Measurements from ENCODE around the gene LAMA3.

LAMA3 gene

GRCh38 chr18:23885750-23886149 lies 196.5 kb downstream of the LAMA3 start:
- Histone ChIP-seq H3K36me3 (ENCODE audit: control insufficient read depth in 5 of 5, insufficient read depth in 5 of 5, low read length in 5 of 5) (peaks cover 0 to 5% (median 0%) of the 10 kb centered on the region in 5 donors), H3K9ac (ENCODE audit: low read length in 5 of 5) (no peak overlapping the region), H3K27ac (ENCODE audit: low read depth, low read length) (no peak overlapping the region), H3K4me3 (ENCODE audit: low read depth in 1 of 5, low read length in 5 of 5) (no peak overlapping the region), H3K9me3 (ENCODE audit: control insufficient read depth in 5 of 5, low read length in 5 of 5) (no peaks in the 10 kb centered on the region), H3K27me3 (ENCODE audit: control insufficient read depth in 5 of 5, insufficient read depth in 4 of 5, low read length in 5 of 5) (no peaks in the 10 kb centered on the region), H3K4me1 (ENCODE audit: control insufficient read depth in 5 of 5, insufficient read depth in 5 of 5, low read length in 5 of 5) (peaks cover 0 to 23% (median 9%) of the 10 kb centered on the region in 5 donors)

GRCh38 chr18:23887035-23887434 lies 197.8 kb downstream of the LAMA3 start:
- H3K27me3 ChIP-seq (ENCODE audit: control insufficient read depth in 5 of 5, insufficient read depth in 4 of 5, low read length in 5 of 5): no peaks in the 10 kb centered on the region
- H3K4me3 ChIP-seq (ENCODE audit: low read depth in 1 of 5, low read length in 5 of 5): no peak overlapping the region
- no peak overlapping the region for H3K9ac ChIP-seq (ENCODE audit: low read length in 5 of 5)
- H3K36me3 ChIP-seq (ENCODE audit: control insufficient read depth in 5 of 5, insufficient read depth in 5 of 5, low read length in 5 of 5): peaks cover 0 to 3% (median 0%) of the 10 kb centered on the region in 5 donors
- H3K27ac ChIP-seq (ENCODE audit: low read depth, low read length): no peak overlapping the region
- H3K4me1 ChIP-seq (ENCODE audit: control insufficient read depth in 5 of 5, insufficient read depth in 5 of 5, low read length in 5 of 5): peaks cover 0 to 23% (median 9%) of the 10 kb centered on the region in 5 donors
- H3K9me3 ChIP-seq (ENCODE audit: control insufficient read depth in 5 of 5, low read length in 5 of 5): no peaks in the 10 kb centered on the region

GRCh38 chr18:23887493-23887892 lies 198.2 kb downstream of the LAMA3 start:
- Histone ChIP-seq H3K4me1 (ENCODE audit: control insufficient read depth in 5 of 5, insufficient read depth in 5 of 5, low read length in 5 of 5) (peaks cover 0 to 23% (median 9%) of the 10 kb centered on the region in 5 donors), H3K36me3 (ENCODE audit: control insufficient read depth in 5 of 5, insufficient read depth in 5 of 5, low read length in 5 of 5) (peaks cover 0 to 3% (median 0%) of the 10 kb centered on the region in 5 donors), H3K9me3 (ENCODE audit: control insufficient read depth in 5 of 5, low read length in 5 of 5) (no peaks in the 10 kb centered on the region), H3K27ac (ENCODE audit: low read depth, low read length) (no peak overlapping the region), H3K27me3 (ENCODE audit: control insufficient read depth in 5 of 5, insufficient read depth in 4 of 5, low read length in 5 of 5) (no peaks in the 10 kb centered on the region), H3K9ac (ENCODE audit: low read length in 5 of 5) (no peak overlapping the region), H3K4me3 (ENCODE audit: low read depth in 1 of 5, low read length in 5 of 5) (no peak overlapping the region)

- no peak overlapping the region for H3K4me3 ChIP-seq (ENCODE audit: low read depth in 1 of 5, low read length in 5 of 5)
- H3K9me3 ChIP-seq (ENCODE audit: control insufficient read depth in 5 of 5, low read length in 5 of 5): no peaks in the 10 kb centered on the region
- H3K27ac ChIP-seq (ENCODE audit: low read depth, low read length): no peak overlapping the region
- H3K36me3 ChIP-seq (ENCODE audit: control insufficient read depth in 5 of 5, insufficient read depth in 5 of 5, low read length in 5 of 5): peaks cover 0 to 3% (median 0%) of the 10 kb centered on the region in 5 donors
- no peaks in the 10 kb centered on the region for H3K27me3 ChIP-seq (ENCODE audit: control insufficient read depth in 5 of 5, insufficient read depth in 4 of 5, low read length in 5 of 5)
- H3K9ac ChIP-seq (ENCODE audit: low read length in 5 of 5): no peak overlapping the region
- H3K4me1 ChIP-seq (ENCODE audit: control insufficient read depth in 5 of 5, insufficient read depth in 5 of 5, low read length in 5 of 5): peaks cover 0 to 12% (median 9%) of the 10 kb centered on the region in 5 donors
These were observed 199.6 kb downstream of the LAMA3 start for GRCh38 chr18:23888881-23889280.

- H3K9ac ChIP-seq (ENCODE audit: low read length in 5 of 5): no peak overlapping the region
- H3K27ac ChIP-seq (ENCODE audit: low read depth, low read length): no peak overlapping the region
- no peaks in the 10 kb centered on the region for H3K27me3 ChIP-seq (ENCODE audit: control insufficient read depth in 5 of 5, insufficient read depth in 4 of 5, low read length in 5 of 5)
- H3K36me3 ChIP-seq (ENCODE audit: control insufficient read depth in 5 of 5, insufficient read depth in 5 of 5, low read length in 5 of 5): peaks cover 0 to 5% (median 3%) of the 10 kb centered on the region in 5 donors
- peaks cover 0 to 2% (median 2%) of the 10 kb centered on the region in 5 donors for H3K4me1 ChIP-seq (ENCODE audit: control insufficient read depth in 5 of 5, insufficient read depth in 5 of 5, low read length in 5 of 5)
- no peaks in the 10 kb centered on the region for H3K9me3 ChIP-seq (ENCODE audit: control insufficient read depth in 5 of 5, low read length in 5 of 5)
- H3K4me3 ChIP-seq (ENCODE audit: low read depth in 1 of 5, low read length in 5 of 5): no peak overlapping the region
These were observed 200.7 kb downstream of the LAMA3 start for GRCh38 chr18:23889907-23890306.

GRCh38 chr18:23890589-23890988 lies 201.3 kb downstream of the LAMA3 start:
- H3K27ac ChIP-seq (ENCODE audit: low read depth, low read length): no peak overlapping the region
- no peak overlapping the region for H3K9ac ChIP-seq (ENCODE audit: low read length in 5 of 5)
- no peaks in the 10 kb centered on the region for H3K9me3 ChIP-seq (ENCODE audit: control insufficient read depth in 5 of 5, low read length in 5 of 5)
- H3K27me3 ChIP-seq (ENCODE audit: control insufficient read depth in 5 of 5, insufficient read depth in 4 of 5, low read length in 5 of 5): no peaks in the 10 kb centered on the region
- no peak overlapping the region for H3K4me3 ChIP-seq (ENCODE audit: low read depth in 1 of 5, low read length in 5 of 5)
- peaks cover 0 to 6% (median 3%) of the 10 kb centered on the region in 5 donors for H3K36me3 ChIP-seq (ENCODE audit: control insufficient read depth in 5 of 5, insufficient read depth in 5 of 5, low read length in 5 of 5)
- H3K4me1 ChIP-seq (ENCODE audit: control insufficient read depth in 5 of 5, insufficient read depth in 5 of 5, low read length in 5 of 5): no peaks in the 10 kb centered on the region

GRCh38 chr18:23893653-23894052 lies 204.4 kb downstream of the LAMA3 start:
- Histone ChIP-seq H3K4me1 (ENCODE audit: control insufficient read depth in 5 of 5, insufficient read depth in 5 of 5, low read length in 5 of 5) (no peaks in the 10 kb centered on the region), H3K36me3 (ENCODE audit: control insufficient read depth in 5 of 5, insufficient read depth in 5 of 5, low read length in 5 of 5) (peaks cover 0 to 6% (median 3%) of the 10 kb centered on the region in 5 donors), H3K9me3 (ENCODE audit: control insufficient read depth in 5 of 5, low read length in 5 of 5) (no peaks in the 10 kb centered on the region), H3K27ac (ENCODE audit: low read depth, low read length) (no peak overlapping the region), H3K4me3 (ENCODE audit: low read depth in 1 of 5, low read length in 5 of 5) (no peak overlapping the region), H3K9ac (ENCODE audit: low read length in 5 of 5) (no peak overlapping the region), H3K27me3 (ENCODE audit: control insufficient read depth in 5 of 5, insufficient read depth in 4 of 5, low read length in 5 of 5) (no peaks in the 10 kb centered on the region)

GRCh38 chr18:23894661-23895175 lies 205.5 kb downstream of the LAMA3 start:
- Histone ChIP-seq H3K9ac (ENCODE audit: low read length in 5 of 5) (no peak overlapping the region), H3K27ac (ENCODE audit: low read depth, low read length) (no peak overlapping the region), H3K27me3 (ENCODE audit: control insufficient read depth in 5 of 5, insufficient read depth in 4 of 5, low read length in 5 of 5) (no peaks in the 10 kb centered on the region), H3K4me3 (ENCODE audit: low read depth in 1 of 5, low read length in 5 of 5) (no peak overlapping the region), H3K4me1 (ENCODE audit: control insufficient read depth in 5 of 5, insufficient read depth in 5 of 5, low read length in 5 of 5) (no peaks in the 10 kb centered on the region), H3K36me3 (ENCODE audit: control insufficient read depth in 5 of 5, insufficient read depth in 5 of 5, low read length in 5 of 5) (peaks cover 0 to 12% (median 3%) of the 10 kb centered on the region in 5 donors), H3K9me3 (ENCODE audit: control insufficient read depth in 5 of 5, low read length in 5 of 5) (no peaks in the 10 kb centered on the region)

GRCh38 chr18:23897291-23897690 lies 208.0 kb downstream of the LAMA3 start:
- H3K9ac ChIP-seq (ENCODE audit: low read length in 5 of 5): no peak overlapping the region
- no peaks in the 10 kb centered on the region for H3K9me3 ChIP-seq (ENCODE audit: control insufficient read depth in 5 of 5, low read length in 5 of 5)
- peaks cover 0 to 8% (median 0%) of the 10 kb centered on the region in 5 donors for H3K4me1 ChIP-seq (ENCODE audit: control insufficient read depth in 5 of 5, insufficient read depth in 5 of 5, low read length in 5 of 5)
- no peak overlapping the region for H3K4me3 ChIP-seq (ENCODE audit: low read depth in 1 of 5, low read length in 5 of 5)
- H3K36me3 ChIP-seq (ENCODE audit: control insufficient read depth in 5 of 5, insufficient read depth in 5 of 5, low read length in 5 of 5): peaks cover 0 to 12% (median 0%) of the 10 kb centered on the region in 5 donors
- H3K27ac ChIP-seq (ENCODE audit: low read depth, low read length): no peak overlapping the region
- no peaks in the 10 kb centered on the region for H3K27me3 ChIP-seq (ENCODE audit: control insufficient read depth in 5 of 5, insufficient read depth in 4 of 5, low read length in 5 of 5)

- no peak overlapping the region for H3K9ac ChIP-seq (ENCODE audit: low read length in 5 of 5)
- no peak overlapping the region for H3K27ac ChIP-seq (ENCODE audit: low read depth, low read length)
- no peaks in the 10 kb centered on the region for H3K27me3 ChIP-seq (ENCODE audit: control insufficient read depth in 5 of 5, insufficient read depth in 4 of 5, low read length in 5 of 5)
- H3K4me3 ChIP-seq (ENCODE audit: low read depth in 1 of 5, low read length in 5 of 5): no peak overlapping the region
- no peaks in the 10 kb centered on the region for H3K9me3 ChIP-seq (ENCODE audit: control insufficient read depth in 5 of 5, low read length in 5 of 5)
- peaks cover 0 to 12% (median 0%) of the 10 kb centered on the region in 5 donors for H3K36me3 ChIP-seq (ENCODE audit: control insufficient read depth in 5 of 5, insufficient read depth in 5 of 5, low read length in 5 of 5)
- H3K4me1 ChIP-seq (ENCODE audit: control insufficient read depth in 5 of 5, insufficient read depth in 5 of 5, low read length in 5 of 5): peaks cover 0 to 8% (median 0%) of the 10 kb centered on the region in 5 donors
These were observed 208.5 kb downstream of the LAMA3 start for GRCh38 chr18:23897733-23898132.

All from subcutaneous abdominal adipose tissue (tissue), 5 donors.